Vagina (tissue), 2 donors: ENCODE data around the gene PXK. TPM values are rescaled to one million over a fixed set of nuclear protein-coding genes. Genes with fewer than 3 reads are reported as not detected.
A peak's percentile ranks its signal among the peaks of the same experiment; 100 is the strongest.

Experiments
- DNase-seq, 2 donors: peaks; one replicate each; pipeline ENCODE4 v3.0.0-alpha.2; 2017; ENCODE audit errors: extremely low spot score in 2 of 2
- H3K27ac ChIP-seq: fragments of 200-600 bp; sonication (generic); one replicate; pipeline ENCODE4 v1.5.1; 2019
- H3K27me3 ChIP-seq: fragments of 200-600 bp; sonication (generic); one replicate; pipeline ENCODE4 v1.5.1; 2019
- H3K36me3 ChIP-seq, 2 donors: fragments of 200-600 bp; sonication (generic); one replicate each; pipeline ENCODE4 v1.5.1; 2017 to 2019
- H3K4me1 ChIP-seq: fragments of 200-600 bp; sonication (generic); one replicate; pipeline ENCODE4 v1.5.1; 2019
- H3K4me3 ChIP-seq, 2 donors: fragments of 200-600 bp; sonication (generic); 1 replicate in 1 of 2; 2 replicates in 1 of 2; pipeline ENCODE4 v1.5.1; 2016 to 2019
- H3K9me3 ChIP-seq: fragments of 200-600 bp; sonication (generic); one replicate; pipeline ENCODE4 v1.5.1; 2019
- POLR2A ChIP-seq, 2 donors: fragments of 450-650 bp; IDR thresholded peaks; one replicate each; pipeline ENCODE4 v1.6.1; 2017; ENCODE audit warnings: antibody characterized with exemption in 2 of 2, mild to moderate bottlenecking in 2 of 2, moderate library complexity in 2 of 2
- POLR2AphosphoS5 ChIP-seq, 2 donors: sonication (generic); formaldehyde crosslinking; IDR thresholded peaks; one replicate each; pipeline ENCODE4 v1.9.0; 2017; ENCODE audit warnings: antibody characterized with exemption in 2 of 2, mild to moderate bottlenecking in 2 of 2, low read depth in 1 of 2; ENCODE audit not compliant: insufficient read depth in 1 of 2
- intact Hi-C: fragments of 100-400 bp; cut with DNase I; formaldehyde crosslinking; loops from one replicate; pipeline ENCODE4 v1.15.1; 2023
- total RNA-seq: library from RNA; depleted of rRNA; stranded (reverse); fragments of >200 nt; gene quantifications from one replicate; pipeline ENCODE4 v1.2.3, GENCODE V29; 2016
- TF ChIP-seq, protein P1 (sequence below), 3 experiments: fragments of 450-650 bp in 2 of 3; fragments of 200-600 bp in 1 of 3; sonication (generic) in 1 of 3; IDR thresholded peaks; one replicate each; pipeline ENCODE4 v1.5.1; 2017 to 2019; ENCODE audit warnings: antibody characterized with exemption in 3 of 3, mild to moderate bottlenecking in 2 of 3, moderate library complexity in 2 of 3

PXK gene
- total RNA-seq, 1 donor from 2014 or later, result 59.9 TPM

DNA sequence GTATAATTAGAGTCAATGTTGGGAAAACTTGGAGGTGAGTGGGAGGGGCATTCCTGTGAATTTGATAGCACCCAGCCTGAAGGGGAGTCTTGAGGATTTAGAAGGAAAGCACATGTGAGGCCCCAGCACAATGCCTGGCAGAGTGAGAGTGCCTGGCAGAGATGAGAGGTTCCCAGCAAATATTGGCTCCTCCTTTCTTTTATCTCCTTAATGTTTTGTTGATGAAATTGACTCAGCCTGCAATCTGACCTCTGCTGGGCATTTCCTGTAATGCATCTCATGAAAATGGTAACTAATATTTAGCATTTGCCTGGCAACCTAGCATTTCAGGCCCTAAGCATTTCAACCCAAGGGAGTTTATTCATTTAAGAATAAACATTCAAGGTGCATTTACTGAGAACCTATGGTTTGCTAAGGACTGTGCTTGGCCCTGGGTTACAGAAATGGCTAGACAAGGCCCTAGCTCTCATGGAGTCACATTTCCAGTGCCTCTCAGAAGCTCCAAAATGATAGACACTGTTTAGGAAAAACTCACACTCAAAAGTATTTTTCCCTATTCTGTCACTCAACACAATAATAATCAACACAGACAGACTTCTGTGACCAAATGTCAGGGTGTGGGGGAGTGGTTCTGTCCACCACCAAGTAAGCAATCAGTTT is 82.0 kb downstream of the PXK start:
- Histone ChIP-seq H3K9me3 (no peaks in the 10 kb centered on the region), H3K36me3 (peaks cover 0 to 33% of the 10 kb centered on the region in 2 donors), H3K27me3 (no peaks in the 10 kb centered on the region), H3K27ac (peak overlapping the region; percentile 25), H3K4me1 (peaks cover 54% of the 10 kb centered on the region), H3K4me3 (no peak overlapping the region)
- TF ChIP-seq POLR2A (IDR thresholded peaks at IDR 0.05) (no peak), POLR2AphosphoS5 (IDR thresholded peaks at IDR 0.05; ENCODE audit: insufficient read depth in 1 of 2, low read depth in 1 of 2) (peak in 1 of 2 donors; percentile 57)
- TF ChIP-seq, protein P1, sequence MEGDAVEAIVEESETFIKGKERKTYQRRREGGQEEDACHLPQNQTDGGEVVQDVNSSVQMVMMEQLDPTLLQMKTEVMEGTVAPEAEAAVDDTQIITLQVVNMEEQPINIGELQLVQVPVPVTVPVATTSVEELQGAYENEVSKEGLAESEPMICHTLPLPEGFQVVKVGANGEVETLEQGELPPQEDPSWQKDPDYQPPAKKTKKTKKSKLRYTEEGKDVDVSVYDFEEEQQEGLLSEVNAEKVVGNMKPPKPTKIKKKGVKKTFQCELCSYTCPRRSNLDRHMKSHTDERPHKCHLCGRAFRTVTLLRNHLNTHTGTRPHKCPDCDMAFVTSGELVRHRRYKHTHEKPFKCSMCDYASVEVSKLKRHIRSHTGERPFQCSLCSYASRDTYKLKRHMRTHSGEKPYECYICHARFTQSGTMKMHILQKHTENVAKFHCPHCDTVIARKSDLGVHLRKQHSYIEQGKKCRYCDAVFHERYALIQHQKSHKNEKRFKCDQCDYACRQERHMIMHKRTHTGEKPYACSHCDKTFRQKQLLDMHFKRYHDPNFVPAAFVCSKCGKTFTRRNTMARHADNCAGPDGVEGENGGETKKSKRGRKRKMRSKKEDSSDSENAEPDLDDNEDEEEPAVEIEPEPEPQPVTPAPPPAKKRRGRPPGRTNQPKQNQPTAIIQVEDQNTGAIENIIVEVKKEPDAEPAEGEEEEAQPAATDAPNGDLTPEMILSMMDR (IDR thresholded peaks at IDR 0.05), result peak; percentile 81 to 83 (median 82)
- intact Hi-C loops, result loop anchor here (5.0 to 10.0 kb wide), 2 partner anchors 92 to 230 kb away; no protein-coding TSS in a partner anchor
- DNase-seq, result no peak

DNA sequence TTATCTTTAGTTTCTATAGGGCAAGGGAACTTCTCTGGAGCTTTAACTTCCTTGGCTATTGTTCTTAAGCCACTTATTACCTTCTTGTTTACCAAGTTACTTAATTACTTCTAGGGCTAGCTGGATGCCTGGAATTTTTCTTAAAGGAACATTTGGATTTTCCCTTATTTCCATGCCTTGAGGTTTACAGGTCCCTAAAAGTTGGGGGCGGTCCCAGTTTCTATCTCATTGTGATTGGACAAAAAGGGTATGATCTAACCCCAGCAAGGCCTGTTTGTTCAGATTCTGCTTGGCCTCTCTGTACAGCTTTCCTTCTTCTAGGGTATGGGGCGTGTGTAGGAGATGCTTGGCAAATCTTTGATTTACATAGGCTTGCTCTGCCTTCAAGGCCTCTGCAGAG is 83.5 kb downstream of the PXK start:
- no peak for TF ChIP-seq POLR2AphosphoS5 (IDR thresholded peaks at IDR 0.05; ENCODE audit: insufficient read depth in 1 of 2, low read depth in 1 of 2)
- TF ChIP-seq, protein P1 (IDR thresholded peaks at IDR 0.05), result no peak
- TF ChIP-seq POLR2A (IDR thresholded peaks at IDR 0.05), result no peak
- peaks cover 0 to 26% of the 10 kb centered on the region in 2 donors for H3K36me3 ChIP-seq
- peaks cover 48% of the 10 kb centered on the region for H3K4me1 ChIP-seq
- DNase-seq, result no peak
- no peaks in the 10 kb centered on the region for H3K9me3 ChIP-seq
- no peaks in the 10 kb centered on the region for H3K27me3 ChIP-seq
- H3K27ac ChIP-seq, result peak overlapping the region; percentile 25
- intact Hi-C loops, result loop anchor here (10.0 kb wide), 1 partner anchor 231 kb away; no protein-coding TSS in a partner anchor
- no peak overlapping the region for H3K4me3 ChIP-seq

DNA sequence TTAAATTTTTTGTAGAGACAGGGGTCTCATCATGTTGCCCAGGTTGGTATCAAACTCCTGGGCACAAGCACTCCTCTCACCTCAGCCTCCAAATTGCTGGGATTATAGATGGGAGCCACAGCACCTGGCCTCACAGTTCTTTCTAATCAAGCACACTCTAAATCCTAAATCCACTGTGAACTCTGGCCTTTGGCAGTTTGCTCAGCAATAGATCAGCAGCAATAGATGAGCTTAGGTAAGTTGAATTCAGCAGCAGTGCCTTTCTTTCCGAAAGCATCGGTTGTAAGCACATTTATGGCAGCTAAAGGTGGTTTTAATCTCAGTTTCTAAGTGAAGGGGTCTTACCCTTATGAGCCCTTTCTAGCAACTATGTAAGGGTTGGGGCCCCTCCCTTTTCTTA is 84.4 kb downstream of the PXK start:
- no peaks in the 10 kb centered on the region for H3K27me3 ChIP-seq

DNA sequence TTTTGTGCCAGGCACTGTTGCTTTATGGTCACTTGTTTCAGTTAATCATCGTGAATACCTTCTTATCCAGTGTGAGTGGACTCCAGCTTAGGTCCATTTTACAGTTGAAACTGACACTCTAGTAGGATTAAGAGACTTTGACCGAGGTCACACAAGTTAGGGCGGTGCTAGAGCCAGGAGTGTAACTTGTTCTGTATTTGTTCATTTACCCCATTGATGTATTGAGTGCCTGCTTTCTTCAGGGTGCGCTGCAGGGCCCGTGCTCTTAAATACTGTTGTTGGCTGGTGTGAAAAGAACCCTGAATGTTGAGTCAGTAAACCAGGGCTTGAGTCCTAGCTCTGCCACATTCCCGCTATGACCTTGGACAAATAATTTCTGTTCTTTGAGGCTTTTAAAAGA is 85.5 kb downstream of the PXK start:
- H3K27ac ChIP-seq, result peak overlapping the region; percentile 83
- H3K4me1 ChIP-seq, result peaks cover 38% of the 10 kb centered on the region
- H3K4me3 ChIP-seq, result no peak overlapping the region
- intact Hi-C loops, result loop anchor here (10.0 kb wide), 1 partner anchor 233 kb away; no protein-coding TSS in a partner anchor
- no peak for DNase-seq
- peaks cover 0 to 30% of the 10 kb centered on the region in 2 donors for H3K36me3 ChIP-seq
- TF ChIP-seq, protein P1 (IDR thresholded peaks at IDR 0.05), result no peak
- TF ChIP-seq POLR2AphosphoS5 (IDR thresholded peaks at IDR 0.05; ENCODE audit: insufficient read depth in 1 of 2, low read depth in 1 of 2), result no peak
- no peak for TF ChIP-seq POLR2A (IDR thresholded peaks at IDR 0.05)
- H3K27me3 ChIP-seq, result no peaks in the 10 kb centered on the region
- no peaks in the 10 kb centered on the region for H3K9me3 ChIP-seq

More for the DNA sequence above, 84.4 kb downstream of the PXK start:
- DNase-seq, result no peak
- Histone ChIP-seq H3K9me3 (no peaks in the 10 kb centered on the region), H3K27ac (no peak overlapping the region), H3K4me3 (no peak overlapping the region), H3K36me3 (peaks cover 0 to 23% of the 10 kb centered on the region in 2 donors), H3K4me1 (peaks cover 47% of the 10 kb centered on the region)
- intact Hi-C loops, result loop anchor here (10.0 kb wide), 1 partner anchor 232 kb away; no protein-coding TSS in a partner anchor
- TF ChIP-seq, protein P1 (IDR thresholded peaks at IDR 0.05), result no peak
- TF ChIP-seq POLR2A (IDR thresholded peaks at IDR 0.05) (no peak), POLR2AphosphoS5 (IDR thresholded peaks at IDR 0.05; ENCODE audit: insufficient read depth in 1 of 2, low read depth in 1 of 2) (no peak)
